Measurements from ENCODE around the gene LY9.

DNA sequence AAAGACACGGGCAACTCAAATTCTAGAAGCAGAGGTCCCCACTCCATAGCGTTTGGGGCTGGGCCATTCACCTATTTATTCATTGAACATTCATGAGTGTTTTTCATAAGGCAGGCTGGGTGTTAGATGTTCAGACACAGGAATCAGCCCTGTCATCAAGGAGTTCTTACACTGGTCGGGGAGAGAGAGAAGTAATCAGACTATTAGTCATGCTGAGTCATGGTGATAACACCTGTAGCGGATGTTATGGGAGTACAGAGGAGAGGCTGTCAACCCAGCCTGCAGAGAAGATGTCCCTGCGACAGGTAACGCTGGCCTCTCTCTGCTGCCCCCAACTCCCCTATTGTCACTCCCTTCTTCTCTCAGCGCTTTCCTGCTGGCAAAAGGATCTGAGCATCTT, 17.2 kb downstream of the LY9 start:
- TF ChIP-seq POLR2A (IDR thresholded peaks at IDR 0.05), result no peak
- TF ChIP-seq, protein P1, sequence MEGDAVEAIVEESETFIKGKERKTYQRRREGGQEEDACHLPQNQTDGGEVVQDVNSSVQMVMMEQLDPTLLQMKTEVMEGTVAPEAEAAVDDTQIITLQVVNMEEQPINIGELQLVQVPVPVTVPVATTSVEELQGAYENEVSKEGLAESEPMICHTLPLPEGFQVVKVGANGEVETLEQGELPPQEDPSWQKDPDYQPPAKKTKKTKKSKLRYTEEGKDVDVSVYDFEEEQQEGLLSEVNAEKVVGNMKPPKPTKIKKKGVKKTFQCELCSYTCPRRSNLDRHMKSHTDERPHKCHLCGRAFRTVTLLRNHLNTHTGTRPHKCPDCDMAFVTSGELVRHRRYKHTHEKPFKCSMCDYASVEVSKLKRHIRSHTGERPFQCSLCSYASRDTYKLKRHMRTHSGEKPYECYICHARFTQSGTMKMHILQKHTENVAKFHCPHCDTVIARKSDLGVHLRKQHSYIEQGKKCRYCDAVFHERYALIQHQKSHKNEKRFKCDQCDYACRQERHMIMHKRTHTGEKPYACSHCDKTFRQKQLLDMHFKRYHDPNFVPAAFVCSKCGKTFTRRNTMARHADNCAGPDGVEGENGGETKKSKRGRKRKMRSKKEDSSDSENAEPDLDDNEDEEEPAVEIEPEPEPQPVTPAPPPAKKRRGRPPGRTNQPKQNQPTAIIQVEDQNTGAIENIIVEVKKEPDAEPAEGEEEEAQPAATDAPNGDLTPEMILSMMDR (IDR thresholded peaks at IDR 0.05), result no peak
